Esophagus squamous epithelium (tissue), 4 donors: ENCODE results near the gene DLGAP1.

Experiments used
- CTCF ChIP-seq, 6 experiments: fragments of 450-650 bp in 4 of 6; fragments of 200-600 bp in 2 of 6; sonication (generic) in 2 of 6; IDR thresholded peaks; one replicate each; pipeline ENCODE4 v1.5.1; 2016 to 2019; ENCODE audit warnings: antibody characterized with exemption in 6 of 6, mild to moderate bottlenecking in 4 of 6, moderate library complexity in 4 of 6
- POLR2A ChIP-seq, 4 donors: fragments of 450-650 bp; IDR thresholded peaks; one replicate each; pipeline ENCODE4 v1.6.1; 2017; ENCODE audit warnings: antibody characterized with exemption in 4 of 4, mild to moderate bottlenecking in 4 of 4, moderate library complexity in 3 of 4

- TF ChIP-seq POLR2A (IDR thresholded peaks at IDR 0.05) = no peak
- no peak for TF ChIP-seq CTCF (IDR thresholded peaks at IDR 0.05)
These were observed 934.6 kb downstream of the DLGAP1 start for GRCh38 chr18:3520230-3521085.
